Prostate gland (tissue), 2 donors: ENCODE data around the gene TSPAN18.

Experiments
- CTCF ChIP-seq, 4 experiments: fragments of 200-600 bp in 2 of 4; fragments of 450-650 bp in 2 of 4; sonication (generic) in 2 of 4; IDR thresholded peaks; 1 replicate in 3 of 4; 2 replicates in 1 of 4; pipeline ENCODE4 v1.5.1; 2016 to 2019; ENCODE audit warnings: antibody characterized with exemption in 4 of 4, mild to moderate bottlenecking in 2 of 4, moderate library complexity in 2 of 4
- POLR2A ChIP-seq: fragments of 450-650 bp; IDR thresholded peaks from one replicate; pipeline ENCODE4 v1.6.1; 2016; ENCODE audit warnings: antibody characterized with exemption, mild to moderate bottlenecking
- POLR2AphosphoS5 ChIP-seq: sonication (generic); formaldehyde crosslinking; IDR thresholded peaks from one replicate; pipeline ENCODE4 v1.6.1; 2017; ENCODE audit warnings: antibody characterized with exemption

- TF ChIP-seq CTCF (IDR thresholded peaks at IDR 0.05) = no peak
- TF ChIP-seq POLR2A = no peak
- no peak for TF ChIP-seq POLR2AphosphoS5
Observed at GRCh38 chr11:44698252-44698912, 28.4 kb upstream of the TSPAN18 start.
